Skeletal muscle tissue (tissue), 4 donors: ENCODE data around the gene AP5Z1. TPM values are rescaled to one million over a fixed set of nuclear protein-coding genes. Genes with fewer than 3 reads are reported as not detected.

Experiments used
- H3K27ac ChIP-seq: one replicate; pipeline ENCODE4 v1.7.0; 2013; ENCODE audit warnings: mild to moderate bottlenecking, low read depth, low read length, inconsistent platforms
- H3K27me3 ChIP-seq, 3 donors: one replicate each; pipeline ENCODE4 v1.7.0; 2013; ENCODE audit warnings: low read length in 3 of 3; ENCODE audit not compliant: control insufficient read depth in 3 of 3, insufficient read depth in 3 of 3
- H3K36me3 ChIP-seq, 3 donors: one replicate each; pipeline ENCODE4 v1.7.0; 2013; ENCODE audit warnings: low read length in 3 of 3; ENCODE audit not compliant: control insufficient read depth in 3 of 3, insufficient read depth in 3 of 3
- H3K4me1 ChIP-seq, 3 donors: one replicate each; pipeline ENCODE4 v1.7.0; 2013; ENCODE audit warnings: low read length in 3 of 3, mild to moderate bottlenecking in 3 of 3; ENCODE audit not compliant: control insufficient read depth in 3 of 3, insufficient read depth in 3 of 3
- H3K4me3 ChIP-seq, 3 donors: one replicate each; pipeline ENCODE4 v1.7.0; 2013; ENCODE audit warnings: low read length in 3 of 3
- H3K9ac ChIP-seq, 3 donors: one replicate each; pipeline ENCODE4 v1.7.0; 2013; ENCODE audit warnings: low read length in 3 of 3, mild to moderate bottlenecking in 3 of 3, moderate library complexity in 2 of 3, low read depth in 1 of 3
- H3K9me3 ChIP-seq, 3 donors: one replicate each; pipeline ENCODE4 v1.7.0; 2013; ENCODE audit warnings: low read length in 3 of 3; ENCODE audit not compliant: control insufficient read depth in 3 of 3
- total RNA-seq: library from RNA; depleted of rRNA; stranded (reverse); fragments of >200 nt; gene quantifications from one replicate; pipeline ENCODE4 v1.2.3, GENCODE V29; 2014
- donor health status: Osteomylitis.

AP5Z1 gene
- total RNA-seq, 1 donor from 2014 or later, result 13.6 TPM

- H3K4me1 ChIP-seq, result peaks cover 9 to 10% (median 10%) of the 10 kb centered on the region in 3 donors
- H3K27me3 ChIP-seq, result no peaks in the 10 kb centered on the region
- no peaks in the 10 kb centered on the region for H3K9me3 ChIP-seq
- no peak overlapping the region for H3K9ac ChIP-seq
- H3K36me3 ChIP-seq, result no peaks in the 10 kb centered on the region
- no peak overlapping the region for H3K27ac ChIP-seq
- no peak overlapping the region for H3K4me3 ChIP-seq
Measured at GRCh38 chr7:4818000-4818794, 42.8 kb downstream of the AP5Z1 start.

GRCh38 chr7:4819560-4820404, 44.4 kb downstream of the AP5Z1 start:
- Histone ChIP-seq H3K27ac (peak overlapping the region; percentile 40), H3K36me3 (no peaks in the 10 kb centered on the region), H3K9me3 (no peaks in the 10 kb centered on the region), H3K4me1 (peaks cover 9 to 10% (median 10%) of the 10 kb centered on the region in 3 donors), H3K27me3 (no peaks in the 10 kb centered on the region), H3K4me3 (no peak overlapping the region), H3K9ac (no peak overlapping the region)

GRCh38 chr7:4820405-4820966, 45.1 kb downstream of the AP5Z1 start:
- Histone ChIP-seq H3K27ac (peak overlapping the region; percentile 40), H3K36me3 (no peaks in the 10 kb centered on the region), H3K9me3 (no peaks in the 10 kb centered on the region), H3K4me3 (no peak overlapping the region), H3K27me3 (no peaks in the 10 kb centered on the region), H3K4me1 (peaks cover 9 to 10% (median 10%) of the 10 kb centered on the region in 3 donors), H3K9ac (no peak overlapping the region)

- Histone ChIP-seq H3K9ac (no peak overlapping the region), H3K27ac (peak overlapping the region; percentile 40), H3K36me3 (no peaks in the 10 kb centered on the region), H3K9me3 (no peaks in the 10 kb centered on the region), H3K4me1 (peaks cover 9 to 10% (median 10%) of the 10 kb centered on the region in 3 donors), H3K27me3 (no peaks in the 10 kb centered on the region), H3K4me3 (no peak overlapping the region)
Measured at GRCh38 chr7:4820967-4821471, 45.6 kb downstream of the AP5Z1 start.

- H3K36me3 ChIP-seq, result no peaks in the 10 kb centered on the region
- H3K9me3 ChIP-seq, result no peaks in the 10 kb centered on the region
- H3K27ac ChIP-seq, result no peak overlapping the region
- H3K9ac ChIP-seq, result no peak overlapping the region
- H3K4me3 ChIP-seq, result no peak overlapping the region
- peaks cover 9 to 10% (median 10%) of the 10 kb centered on the region in 3 donors for H3K4me1 ChIP-seq
- H3K27me3 ChIP-seq, result peaks cover 0 to 2% (median 0%) of the 10 kb centered on the region in 3 donors
Measured at GRCh38 chr7:4822677-4823076, 47.3 kb downstream of the AP5Z1 start.

GRCh38 chr7:4823441-4824119, 48.2 kb downstream of the AP5Z1 start:
- Histone ChIP-seq H3K9me3 (no peaks in the 10 kb centered on the region), H3K9ac (no peak overlapping the region), H3K4me1 (peaks cover 9 to 10% (median 10%) of the 10 kb centered on the region in 3 donors), H3K36me3 (no peaks in the 10 kb centered on the region), H3K27ac (no peak overlapping the region), H3K27me3 (peaks cover 0 to 2% (median 0%) of the 10 kb centered on the region in 3 donors), H3K4me3 (no peak overlapping the region)

GRCh38 chr7:4824120-4824775, 48.8 kb downstream of the AP5Z1 start:
- Histone ChIP-seq H3K9me3 (no peaks in the 10 kb centered on the region), H3K4me3 (no peak overlapping the region), H3K9ac (no peak overlapping the region), H3K4me1 (peaks cover 9 to 10% (median 10%) of the 10 kb centered on the region in 3 donors), H3K27me3 (peaks cover 0 to 2% (median 0%) of the 10 kb centered on the region in 3 donors), H3K36me3 (peaks cover 0 to under 1% (median 0%) of the 10 kb centered on the region in 3 donors), H3K27ac (no peak overlapping the region)

GRCh38 chr7:4825081-4825480, 49.7 kb downstream of the AP5Z1 start:
- Histone ChIP-seq H3K4me3 (no peak overlapping the region), H3K9me3 (no peaks in the 10 kb centered on the region), H3K36me3 (peaks cover 0 to 2% (median 0%) of the 10 kb centered on the region in 3 donors), H3K9ac (no peak overlapping the region), H3K27me3 (peaks cover 0 to 2% (median 0%) of the 10 kb centered on the region in 3 donors), H3K4me1 (peaks cover 8 to 9% (median 8%) of the 10 kb centered on the region in 3 donors), H3K27ac (no peak overlapping the region)
